K562 (cell line): ENCODE measurements around the gene CAMK2G. TPM values are rescaled to one million over a fixed set of nuclear protein-coding genes. Genes with fewer than 3 reads are reported as not detected.
"Not testable (repeated sequence)": the region's sequence is repeated elsewhere in the genome, so short reads cannot be mapped to it uniquely, and the experiment has no call there.

Experiments used
- ATAC-seq: fragments of 200-7000 bp; cut with Tn5 transposase; 3 replicates; pipeline ENCODE4 v1.9.1; 2020; ENCODE audit warnings: moderate library complexity
- BruUV-seq: library from RNA; stranded (reverse); fragments of 400-500 nt; replicated peaks from 2 replicates; lab custom pipeline; 2021; lab: Mats Ljungman, UMichigan
- CTCF ChIA-PET: fragments of 300-600 bp; formaldehyde crosslinking; extraction: SDS; loops from one replicate; lab custom pipeline; 2021; ENCODE audit warnings: low intra/inter-chr PET ratio; lab: Yijun Ruan, JAX
- POLR2A ChIA-PET: fragments of 300-600, 350-650 bp; sonication (Branson Sonifier 250); formaldehyde crosslinking; extraction: SDS; loops from one replicate; lab custom pipeline; 2021; ENCODE audit warnings: antibody characterized with exemption, inconsistent platforms; lab: Yijun Ruan, JAX
- DNase-seq, 4 experiments: peaks; one replicate each; pipeline versions ENCODE4 v3.0.0 to v3.0.0-alpha.2; 2011 to 2018; ENCODE audit warnings: low spot score in 3 of 4, mixed read lengths in 3 of 4; ENCODE audit errors: extremely low read depth in 1 of 4
- FAIRE-seq: peaks from 2 replicates; lab custom pipeline; 2011; peaks lifted over from hg19 to GRCh38; lab: Jason Lieb, UNC
- H2AFZ ChIP-seq: 2 replicates; pipeline ENCODE4 v1.6.0; 2011; ENCODE audit warnings: low read depth, low read length, control low read depth, inconsistent platforms
- H3K27ac ChIP-seq: fragments of 200-600 bp; 3 replicates; pipeline ENCODE4 v1.8.0; 2011; ENCODE audit warnings: low read depth, mild to moderate bottlenecking, control low read depth, inconsistent platforms, low read length, moderate library complexity, mixed read lengths; ENCODE audit errors: extremely low read depth
- H3K27me3 ChIP-seq, 2 experiments: fragments of 300-600 bp in 1 of 2; 2 replicates in 1 of 2; 3 replicates in 1 of 2; pipeline versions ENCODE4 v1.6.0 to v1.8.0; 2011; ENCODE audit warnings: inconsistent platforms in 2 of 2, low read length in 2 of 2, mild to moderate bottlenecking in 1 of 2, mixed read lengths in 1 of 2, moderate library complexity in 1 of 2; ENCODE audit not compliant: control insufficient read depth in 2 of 2, insufficient read depth in 2 of 2
- H3K36me3 ChIP-seq: fragments of 300-600 bp; 3 replicates; pipeline ENCODE4 v1.8.0; 2011; ENCODE audit warnings: mild to moderate bottlenecking, low read length, inconsistent platforms; ENCODE audit not compliant: control insufficient read depth, insufficient read depth
- H3K4me1 ChIP-seq, 2 experiments: fragments of 200-600 bp in 1 of 2; replicated peaks in 1 of 2; 2 replicates in 1 of 2; 3 replicates in 1 of 2; pipeline versions ENCODE4 v1.5.1 to v1.8.0; 2011; ENCODE audit warnings: inconsistent platforms in 2 of 2, low read length in 2 of 2, mild to moderate bottlenecking in 1 of 2, mixed read lengths in 1 of 2, moderate library complexity in 1 of 2; ENCODE audit not compliant: control insufficient read depth in 2 of 2, insufficient read depth in 2 of 2
- H3K4me2 ChIP-seq: 2 replicates; pipeline ENCODE4 v1.6.1; 2011; ENCODE audit warnings: low read length, control low read depth, inconsistent platforms, mixed read lengths; ENCODE audit not compliant: insufficient read depth
- H3K4me3 ChIP-seq: fragments of 200-600 bp; sonication (generic), shearing (Covaris generic); 2 replicates; pipeline ENCODE4 v1.5.1; 2016; ENCODE audit warnings: control low read depth, inconsistent platforms
- H3K79me2 ChIP-seq: fragments of 200-600 bp; 3 replicates; pipeline ENCODE4 v1.8.0; 2011; ENCODE audit warnings: low read length, inconsistent platforms; ENCODE audit not compliant: control insufficient read depth, insufficient read depth
- H3K9ac ChIP-seq, 2 experiments: 2 replicates each; pipeline versions ENCODE4 v1.6.0 to v1.6.1; 2011; ENCODE audit warnings: low read depth in 2 of 2, low read length in 2 of 2, control low read depth in 1 of 2, inconsistent platforms in 1 of 2, mild to moderate bottlenecking in 1 of 2, mixed read lengths in 1 of 2; ENCODE audit not compliant: insufficient read depth in 1 of 2
- H3K9me1 ChIP-seq: one replicate; pipeline ENCODE4 v1.6.0; 2011; ENCODE audit warnings: inconsistent platforms, mild to moderate bottlenecking, low read length, moderate library complexity; ENCODE audit not compliant: control insufficient read depth, insufficient read depth
- H3K9me3 ChIP-seq: replicated peaks from 2 replicates; pipeline ENCODE4 v1.5.1; 2011; ENCODE audit warnings: low read depth, low read length, inconsistent platforms; ENCODE audit not compliant: control insufficient read depth, insufficient read depth
- H4K20me1 ChIP-seq: replicated peaks from 2 replicates; pipeline ENCODE4 v1.6.1; 2011; ENCODE audit warnings: low read length, inconsistent platforms, mixed read lengths; ENCODE audit not compliant: control insufficient read depth, insufficient read depth
- BRD4 ChIP-seq: fragments of 200-600 bp; sonication (generic); IDR thresholded peaks from 2 replicates; pipeline ENCODE4 v1.6.1; 2017; ENCODE audit warnings: inconsistent platforms
- ZNF121 ChIP-seq: sonication (generic); formaldehyde crosslinking; conservative IDR thresholded peaks from 2 replicates; pipeline ENCODE4 v1.8.0; 2022; ENCODE audit warnings: missing genetic modification reagents
- WGBS: fragments of 100-300 bp; shearing (Covaris generic); methylation state at CpG from one replicate; pipeline ENCODE4 v1.1.6; 2016; ENCODE audit warnings: low coverage, mixed read lengths; ENCODE audit not compliant: insufficient coverage; ENCODE audit errors: missing lambda C conversion rate; 5-methylcytosine and 5-hydroxymethylcytosine counted together
- in situ Hi-C: fragments of 300-500 bp; cut with MboI; formaldehyde crosslinking; loops from 4 replicates; pipeline ENCODE4 v1.15.0; 2018; ENCODE audit warnings: inconsistent platforms, mixed read lengths
- intact Hi-C: fragments of 100-400 bp; cut with micrococcal nuclease; formaldehyde crosslinking; loops from 2 replicates; pipeline ENCODE4 v1.14.2; 2022
- polyA plus RNA-seq, 8 experiments: library from polyadenylated mRNA; depleted of rRNA in 4 of 8; stranded (reverse) in 5 of 8; unstranded in 3 of 8; fragments of >200 nt; fragmentation: Nextera tagmentation in 2 of 8; fragmentation: Illumina TruSeq in 1 of 8; extraction: Ambion mirVana in 2 of 8; extraction: Trizol in 1 of 8; gene quantifications; 2 replicates each; pipeline versions ENCODE4 v1.2.1 to v1.2.3, GENCODE V29; 2011 to 2014; ENCODE audit warnings: inconsistent platforms in 1 of 8, missing spikeins in 1 of 8
- total RNA-seq, 7 experiments: library from RNA; depleted of rRNA in 6 of 7; stranded (reverse); fragments of >200 nt in 6 of 7; fragmentation: Illumina TruSeq in 2 of 7; extraction: Trizol in 2 of 7; gene quantifications; 2 replicates each; pipeline versions ENCODE4 v1.2.1 to v1.2.3, GENCODE V29; 2011 to 2021; ENCODE audit warnings: low replicate concordance in 1 of 7

CAMK2G gene
- total and polyA plus RNA-seq, 9 of the 15 experiments (the other 6 are each of a cell fraction or from before 2014, with no cell fraction given): 9.0 to 37.9 (median 32.6) TPM

DNA sequence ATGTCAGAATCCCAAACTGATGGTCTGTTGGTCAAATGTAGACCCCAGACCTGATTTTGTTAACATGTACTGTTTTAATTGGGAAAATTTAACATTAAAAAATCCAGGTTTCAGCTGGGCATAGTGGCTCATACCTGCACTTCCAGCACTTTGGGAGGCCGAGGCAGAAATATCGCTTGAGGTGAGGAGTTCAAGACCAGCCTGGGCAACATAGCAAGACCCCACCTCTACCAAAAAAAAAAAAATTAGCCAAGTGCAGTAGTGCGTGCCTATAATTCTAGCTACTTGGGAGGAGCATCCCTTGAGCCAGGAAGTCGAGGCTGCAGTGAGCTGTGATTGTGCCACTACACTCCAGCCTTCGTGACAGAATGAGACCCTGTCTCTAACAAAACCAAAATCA, 15.9 kb upstream of the CAMK2G start:
- Histone ChIP-seq H3K4me2 (no peak overlapping the region), H3K27ac (no peak overlapping the region)

DNA sequence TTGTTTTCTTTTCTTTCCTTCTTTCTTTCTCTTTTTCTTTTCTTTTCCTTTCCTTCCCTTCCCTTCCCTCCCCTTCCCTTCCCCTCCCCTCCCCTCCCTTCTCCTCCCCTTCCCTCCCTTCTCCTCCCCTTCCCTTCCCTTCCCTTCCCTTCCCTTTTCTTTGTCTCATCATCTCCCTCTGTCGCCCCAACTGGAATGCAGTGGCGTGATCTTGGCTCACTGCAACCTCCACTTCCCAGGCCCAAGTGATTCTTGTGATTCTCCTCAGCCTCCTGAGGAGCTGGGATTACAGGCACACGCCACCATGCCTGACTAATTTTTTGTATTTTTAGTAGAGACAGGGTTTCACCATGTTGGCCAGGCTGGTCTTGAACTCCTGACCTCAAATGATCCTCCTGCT, 15.1 kb upstream of the CAMK2G start:
- peaks cover 23 to 33% of the 10 kb centered on the region in 2 experiments for H3K4me1 ChIP-seq
- 64% methylated on average over 2 of the region's 3 CpGs for WGBS
- intact Hi-C loops: loop anchor here (5.0 kb wide), 1 partner anchor 348 kb away; no protein-coding TSS in a partner anchor
- DNase-seq, H3K9me3 ChIP-seq, ATAC-seq, H3K79me2 ChIP-seq, CTCF ChIA-PET, H3K9me1 ChIP-seq, H3K27me3 ChIP-seq, H3K4me2 ChIP-seq, H2AFZ ChIP-seq, H4K20me1 ChIP-seq, H3K9ac ChIP-seq, H3K4me3 ChIP-seq, BruUV-seq, FAIRE-seq, H3K27ac ChIP-seq, H3K36me3 ChIP-seq: not testable (repeated sequence)
- POLR2A ChIA-PET: interaction anchor here (0.8 to 1.9 kb wide), 7 partner anchors 10 to 345 kb away, joined by 3 to 6 read pairs (median 4); no protein-coding TSS in a partner anchor
- in situ Hi-C loops: loop anchor here (5.0 to 10.0 kb wide), 3 partner anchors 45 to 345 kb away; no protein-coding TSS in a partner anchor

More for the DNA sequence above, 15.9 kb upstream of the CAMK2G start:
- BruUV-seq: no TSS peak
- Histone ChIP-seq H2AFZ (no peak overlapping the region), H3K79me2 (no peaks in the 10 kb centered on the region), H4K20me1 (no peaks in the 10 kb centered on the region), H3K9me3 (no peaks in the 10 kb centered on the region), H3K9ac (no peak overlapping the region), H3K9me1 (no peaks in the 10 kb centered on the region), H3K36me3 (no peaks in the 10 kb centered on the region), H3K4me1 (peaks cover 28 to 38% of the 10 kb centered on the region in 2 experiments), H3K4me3 (no peak overlapping the region), H3K27me3 (no peaks in the 10 kb centered on the region)
- no peak for FAIRE-seq
- no peak for DNase-seq
- CTCF ChIA-PET: no interaction called here
- intact Hi-C loops (no loop called here), in situ Hi-C loops (no loop called here)
- POLR2A ChIA-PET: interaction anchor here (0.8 to 1.9 kb wide), 3 partner anchors 10 to 51 kb away, joined by 3 to 6 read pairs (median 4); no protein-coding TSS in a partner anchor
- ATAC-seq: no peak
- TF ChIP-seq ZNF121 (CRISPR knock-in tag): peak; percentile 92
- no peak for TF ChIP-seq BRD4
- WGBS: 50% methylated on average over 5 of the region's 5 CpGs
